ENCODE results near the gene SACS.
"Not testable (repeated sequence)": the region's sequence is repeated elsewhere in the genome, so short reads cannot be mapped to it uniquely, and the experiment has no call there.

The SACS gene

DNA sequence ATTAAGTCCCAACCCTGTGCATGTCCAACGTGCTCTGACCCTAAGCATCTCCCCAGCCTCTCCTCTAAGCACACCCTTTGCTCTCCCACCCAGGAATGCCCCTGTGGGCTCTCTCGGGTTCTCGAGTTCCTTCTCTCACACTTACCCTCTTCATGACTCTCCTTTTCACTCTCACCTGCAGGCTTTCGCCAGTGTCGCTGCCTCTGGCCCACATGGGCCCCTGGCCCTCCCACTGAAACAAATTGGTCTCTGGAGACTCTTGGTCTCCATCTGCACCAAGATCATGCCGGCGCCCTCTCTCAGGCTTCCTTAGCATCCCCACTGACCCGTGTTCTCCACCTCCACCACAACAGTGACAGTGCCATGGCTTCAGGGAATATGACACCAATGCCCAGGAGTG lies 19.6 kb upstream of the SACS start:
- no peak for DNase-seq

- DNase-seq = no peak
Measured at GRCh38 chr13:23450340-23451046, 17.0 kb upstream of the SACS start.

DNA sequence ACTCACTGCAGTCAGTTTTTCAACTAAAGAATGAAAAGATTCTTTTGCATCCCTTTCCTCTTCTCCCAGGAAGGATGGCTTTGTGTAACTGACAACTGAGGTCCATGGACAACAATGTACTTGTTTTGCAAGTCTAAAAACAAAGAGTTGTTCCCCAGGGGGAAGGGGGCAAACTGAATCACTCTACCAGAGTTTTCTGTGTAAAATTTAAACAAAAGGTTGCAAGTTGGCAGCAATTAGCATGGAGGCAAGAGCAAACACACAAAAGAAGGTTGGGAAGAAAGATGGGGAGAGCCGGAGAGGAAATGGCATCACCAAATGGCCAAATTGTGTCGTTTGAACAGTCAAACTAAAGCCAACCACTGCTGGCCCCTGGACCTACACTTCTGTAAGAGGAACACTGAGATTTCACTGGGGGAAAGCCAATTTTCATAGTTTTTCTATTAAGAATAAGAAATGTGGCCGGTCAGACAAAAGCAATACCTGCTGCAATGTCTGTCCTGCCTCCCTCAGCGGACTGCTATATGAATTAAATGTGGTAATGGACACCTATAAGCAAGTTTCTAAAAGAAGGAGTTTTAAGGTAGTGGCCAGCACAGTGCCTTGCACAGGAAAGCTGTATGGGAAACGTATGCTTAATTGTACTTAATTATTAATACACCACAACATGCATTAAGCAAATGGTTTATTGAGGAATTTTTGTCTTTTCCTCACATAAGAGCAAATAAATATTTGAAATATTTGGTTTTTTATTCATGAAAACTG lies 16.1 kb upstream of the SACS start:
- no peak for DNase-seq

GRCh38 chr13:23447927-23448326 lies 14.4 kb upstream of the SACS start:
- DNase-seq = no peak

- no peak for DNase-seq
Measured at GRCh38 chr13:23445794-23446193, 12.3 kb upstream of the SACS start.

GRCh38 chr13:23443878-23444277 lies 10.4 kb upstream of the SACS start:
- DNase-seq = no peak

DNA sequence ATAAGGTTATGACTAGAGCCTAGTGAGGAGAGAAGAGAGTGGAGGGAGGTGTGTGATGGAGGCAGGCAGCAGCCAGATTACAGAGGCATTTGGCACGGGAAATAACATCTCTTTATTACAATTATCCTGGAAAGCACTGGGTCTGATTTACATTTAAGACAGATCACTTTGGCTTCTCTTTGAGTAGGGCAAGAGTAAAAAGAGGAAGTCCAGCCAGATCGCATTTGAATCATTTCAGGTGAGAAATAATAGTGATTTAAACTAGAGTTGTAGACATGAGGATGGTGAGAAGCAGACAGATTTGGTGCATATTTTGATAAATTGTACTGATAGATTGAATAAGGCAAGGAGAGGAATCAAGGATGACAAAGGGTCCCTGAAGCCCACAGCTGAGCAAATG lies 9.6 kb upstream of the SACS start:
- no peak for DNase-seq

- DNase-seq = no peak
Measured at GRCh38 chr13:23440821-23441618, 7.5 kb upstream of the SACS start.

- DNase-seq = not testable (repeated sequence)
Measured at GRCh38 chr13:23440324-23440723, 6.8 kb upstream of the SACS start.

DNA sequence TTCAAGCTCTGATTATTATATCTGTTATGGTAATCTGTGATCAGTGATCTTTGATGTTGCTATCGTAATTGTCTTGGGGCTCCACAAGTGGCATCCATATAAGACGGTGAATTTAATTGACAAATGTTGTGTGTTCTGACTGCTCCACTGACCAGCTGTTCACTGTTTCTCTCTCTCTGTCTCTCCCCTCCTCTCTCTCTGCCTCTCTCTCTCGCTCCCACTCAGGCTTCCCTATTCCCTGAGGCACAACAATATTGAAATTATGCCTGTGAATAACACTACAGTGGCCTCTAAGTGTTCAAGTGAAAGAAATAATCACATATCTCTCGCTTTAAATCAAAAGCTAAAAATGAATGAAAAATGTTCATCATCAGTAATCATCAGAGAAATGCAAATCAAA lies 4.4 kb upstream of the SACS start:
- DNase-seq = no peak

DNA sequence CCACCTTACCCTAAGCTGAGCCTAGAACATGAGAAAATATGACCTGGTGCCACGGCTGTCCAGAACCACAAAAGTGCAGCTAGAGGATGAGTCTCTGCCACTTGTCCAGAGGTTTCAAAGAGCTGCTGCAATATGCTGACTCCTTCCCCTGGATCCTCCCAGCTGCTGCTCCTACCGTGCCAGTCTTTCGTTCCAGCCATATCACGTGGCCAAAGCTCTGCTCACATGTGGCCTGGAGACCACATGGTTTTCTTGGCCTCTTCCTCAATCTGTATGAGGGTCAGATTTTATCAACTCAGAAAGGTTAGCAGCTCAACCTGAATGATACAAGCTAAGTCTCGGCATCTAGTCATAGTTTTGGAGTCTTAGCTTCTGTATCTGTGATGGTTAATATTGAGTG lies 3.2 kb upstream of the SACS start:
- DNase-seq = no peak

- DNase-seq = no peak
Measured at GRCh38 chr13:23434491-23434890, 989 bp upstream of the SACS start.

DNA sequence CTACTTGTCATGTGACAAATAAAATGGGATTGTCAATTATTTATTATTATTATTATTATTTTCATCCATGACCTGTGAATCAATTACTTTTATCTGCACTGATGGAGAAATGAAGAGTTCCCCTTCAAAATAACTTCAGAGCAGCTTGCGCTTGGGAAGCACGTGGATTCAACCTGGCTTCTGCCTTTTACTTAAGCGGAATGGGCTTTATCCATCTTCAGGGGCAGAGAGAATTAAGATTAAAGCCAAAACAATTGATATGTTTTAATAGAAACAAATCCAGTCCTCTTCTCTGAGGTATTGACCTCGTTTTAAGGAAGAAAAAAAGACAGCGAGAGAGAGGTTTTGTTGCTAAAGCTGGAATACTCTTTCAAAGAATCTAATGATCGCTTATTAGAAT lies 876 bp downstream of the SACS start:
- DNase-seq = no peak

- DNase-seq = no peak
Measured at GRCh38 chr13:23430664-23431063, 2.8 kb downstream of the SACS start.

- no peak for DNase-seq
Measured at GRCh38 chr13:23427881-23428528, 5.5 kb downstream of the SACS start.

DNA sequence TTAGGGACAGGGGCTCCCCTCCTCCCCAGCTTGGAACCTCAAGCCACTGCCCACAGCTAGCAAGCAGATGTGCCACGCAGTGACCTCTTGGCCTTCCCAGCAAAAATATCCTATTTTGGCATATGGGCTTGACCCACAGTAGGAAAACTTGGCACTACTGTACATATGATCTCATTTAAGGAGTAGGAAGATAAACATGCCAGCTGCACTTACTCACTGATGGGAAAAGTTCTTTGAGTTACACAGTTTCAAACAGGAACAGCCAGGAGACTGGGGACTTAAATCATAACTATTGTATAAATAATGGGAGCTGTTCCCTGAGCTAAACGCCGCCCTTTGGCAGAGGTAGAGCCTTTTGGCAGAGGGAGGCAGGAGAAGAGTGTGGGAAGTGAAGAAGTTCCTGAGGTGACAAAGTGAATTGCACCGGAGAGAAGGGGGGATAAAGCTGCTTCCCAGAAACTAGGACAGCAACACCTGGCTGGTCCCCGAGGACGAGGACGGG lies 6.1 kb downstream of the SACS start:
- no peak for DNase-seq

- DNase-seq = no peak
Measured at GRCh38 chr13:23421596-23421995, 11.9 kb downstream of the SACS start.

DNA sequence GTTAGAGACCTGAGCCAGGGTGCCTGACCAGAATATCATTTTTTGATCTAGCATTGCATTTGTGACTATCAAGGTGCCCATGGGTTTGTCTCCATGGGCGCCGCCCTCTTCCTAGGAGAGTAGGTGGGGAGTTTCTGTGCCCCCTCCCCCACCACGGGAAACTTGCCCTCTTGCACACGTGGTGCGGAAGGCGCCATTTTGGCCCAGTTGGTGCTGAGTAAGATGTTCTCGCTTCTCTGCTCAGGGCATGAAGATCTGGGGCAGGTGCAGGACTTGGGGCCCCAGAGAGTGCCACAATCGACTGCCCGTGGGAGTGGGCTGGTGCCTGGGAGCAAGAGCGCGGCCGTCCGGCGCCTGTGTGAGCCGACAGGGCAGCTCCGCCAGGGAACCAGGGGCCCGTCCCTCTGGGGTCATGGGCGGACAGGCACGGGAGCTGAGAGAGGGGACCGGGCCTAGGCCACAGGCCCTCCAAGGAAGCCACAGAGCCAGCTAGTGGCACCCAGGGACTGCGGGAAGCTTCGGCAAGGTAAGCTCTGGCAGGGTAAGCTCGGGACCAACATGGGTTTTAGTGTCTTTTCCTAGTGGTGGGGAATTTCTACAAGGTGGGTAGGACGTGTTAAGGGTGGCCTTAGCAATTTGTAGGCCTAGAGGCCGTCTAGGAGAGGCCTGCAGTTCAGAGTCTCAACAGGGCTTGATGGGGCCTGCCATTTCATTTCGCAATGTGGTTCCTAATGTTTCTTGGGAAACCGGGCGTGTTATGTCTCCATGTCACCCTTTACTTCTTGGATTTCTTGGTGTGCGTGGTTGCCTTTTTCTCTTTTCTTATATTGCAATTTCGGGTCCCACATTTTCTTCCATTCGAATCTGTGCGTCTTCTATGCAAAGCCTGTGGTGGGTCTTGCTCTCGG lies 14.5 kb downstream of the SACS start:
- no peak for DNase-seq

DNA sequence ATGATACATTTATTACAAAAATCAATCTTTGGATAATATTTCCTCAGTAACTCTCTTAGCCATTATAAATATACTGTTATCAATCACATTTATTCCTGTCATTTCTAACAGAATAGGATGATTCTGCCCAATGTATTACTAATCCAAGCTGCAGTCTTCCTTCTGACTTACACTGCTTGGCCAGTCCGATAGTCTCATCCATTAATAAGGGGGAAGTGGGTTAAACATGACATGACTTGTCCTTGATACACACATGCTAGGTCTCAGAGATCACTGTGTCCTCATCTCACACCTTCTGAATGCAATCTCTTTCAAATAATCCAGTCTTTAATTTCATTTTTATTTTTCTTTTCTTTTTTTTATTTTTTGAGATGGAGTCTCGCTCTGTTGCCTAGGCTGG lies 18.8 kb downstream of the SACS start:
- no peak for DNase-seq

DNA sequence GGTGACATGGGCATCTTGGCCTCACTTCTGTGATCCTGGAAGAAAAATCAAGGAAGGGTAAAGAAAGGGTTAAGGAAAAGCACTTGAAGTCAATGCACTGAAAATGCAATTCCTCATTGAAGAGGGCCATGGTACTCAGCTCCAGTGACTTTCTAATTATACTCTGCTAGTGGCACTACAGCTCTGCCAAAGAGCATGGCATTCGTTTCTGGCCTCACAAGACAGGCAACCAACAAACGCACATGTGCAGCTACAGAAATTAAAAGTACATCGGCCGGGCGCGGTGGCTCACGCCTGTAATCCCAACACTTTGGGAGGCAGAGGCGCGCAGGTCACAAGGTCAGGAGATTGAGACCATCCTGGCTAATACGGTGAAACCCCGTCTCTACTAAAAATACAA lies 21.8 kb downstream of the SACS start:
- DNase-seq = no peak

GRCh38 chr13:23411220-23411619 lies 22.3 kb downstream of the SACS start:
- DNase-seq = no peak

GRCh38 chr13:23408026-23408425 lies 25.5 kb downstream of the SACS start:
- DNase-seq = no peak

Measured in activated T-cell treated with anti-CD3 and anti-CD28 coated beads, Interleukin-2, amount 50 U/mL, for 1 hour (primary cell).